Endodermal cell (in vitro differentiated cells): ENCODE data around the gene CNST. TPM values are rescaled to one million over a fixed set of nuclear protein-coding genes. Genes with fewer than 3 reads are reported as not detected.

Experiments
- DNase-seq: peaks from one replicate; pipeline ENCODE4 v3.0.0-alpha.2; 2017
- H3K27ac ChIP-seq: 2 replicates; pipeline ENCODE4 v1.5.1; 2013; ENCODE audit warnings: mild to moderate bottlenecking, low read depth, low read length, moderate library complexity
- H3K27me3 ChIP-seq: 2 replicates; pipeline ENCODE4 v1.6.1; 2013; ENCODE audit warnings: mild to moderate bottlenecking, low read length, moderate library complexity; ENCODE audit not compliant: insufficient read depth, control insufficient read depth, poor library complexity, severe bottlenecking
- H3K36me3 ChIP-seq: 2 replicates; pipeline ENCODE4 v1.7.0; 2013; ENCODE audit warnings: mild to moderate bottlenecking, low read length, moderate library complexity; ENCODE audit not compliant: control insufficient read depth, insufficient read depth
- H3K4me1 ChIP-seq: one replicate; pipeline ENCODE4 v1.7.0; 2013; ENCODE audit warnings: low read length; ENCODE audit not compliant: control insufficient read depth, insufficient read depth
- H3K4me3 ChIP-seq: 2 replicates; pipeline ENCODE4 v1.5.1; 2013; ENCODE audit warnings: mild to moderate bottlenecking, low read length, moderate library complexity
- H3K9ac ChIP-seq: 2 replicates; pipeline ENCODE4 v1.6.1; 2013; ENCODE audit warnings: mild to moderate bottlenecking, low read length, moderate library complexity; ENCODE audit not compliant: poor library complexity, severe bottlenecking; ENCODE audit errors: extremely low read depth
- H3K9me3 ChIP-seq: 2 replicates; pipeline ENCODE4 v1.6.1; 2013; ENCODE audit warnings: mild to moderate bottlenecking, low read length, moderate library complexity; ENCODE audit not compliant: control insufficient read depth
- H3K27ac Mint-ChIP-seq: 2 replicates; pipeline ENCODE4 v1.8.0; 2020; ENCODE audit warnings: mixed read lengths
- H3K27me3 Mint-ChIP-seq: 2 replicates; pipeline ENCODE4 v1.8.0; 2021; ENCODE audit warnings: mild to moderate bottlenecking, mixed read lengths; ENCODE audit not compliant: insufficient read depth
- H3K36me3 Mint-ChIP-seq: 2 replicates; pipeline ENCODE4 v1.8.0; 2020; ENCODE audit warnings: low read depth, mixed read lengths
- H3K4me1 Mint-ChIP-seq: 2 replicates; pipeline ENCODE4 v1.8.0; 2020; ENCODE audit warnings: mixed read lengths
- H3K4me3 Mint-ChIP-seq: 2 replicates; pipeline ENCODE4 v1.8.0; 2020; ENCODE audit warnings: mild to moderate bottlenecking, moderate library complexity, mixed read lengths
- H3K9me3 Mint-ChIP-seq: 2 replicates; pipeline ENCODE4 v1.8.0; 2020; ENCODE audit warnings: mild to moderate bottlenecking, mixed read lengths
- CTCF ChIP-seq: fragments of 200-600 bp; sonication (generic); conservative IDR thresholded peaks from 2 replicates; pipeline ENCODE4 v1.5.0; 2021; ENCODE audit warnings: antibody characterized with exemption, mild to moderate bottlenecking
- WGBS, 2 experiments: methylation state at CpG; one replicate each; pipeline versions ENCODE4 v1.1.5 to v1.1.7; 2013; ENCODE audit warnings: missing lambda C conversion rate in 2 of 2, mixed read lengths in 1 of 2; ENCODE audit not compliant: insufficient coverage in 1 of 2, insufficient read length in 1 of 2; 5-methylcytosine and 5-hydroxymethylcytosine counted together
- total RNA-seq, 2 donors: library from RNA; stranded (reverse); fragmentation: NEBNext Ultra II Directional in 1 of 2; extraction: Animal tissue kit (Norgen Biotek cat#: 25700) in 1 of 2; gene quantifications; 2 replicates in 1 of 2; 3 replicates in 1 of 2; pipeline ENCODE4 v1.2.1, GENCODE V29; 2021

Gene CNST
- total RNA-seq, 2 donors from 2014 or later, result 14.7 to 20.3 TPM

- H3K4me3 ChIP-seq, result no peak overlapping the region
These were observed 16.2 kb downstream of the CNST start for GRCh38 chr1:246582301-246583055.

GRCh38 chr1:246583056-246583440 is 16.8 kb downstream of the CNST start:
- Histone ChIP-seq H3K9ac (no peak overlapping the region), H3K4me3 (no peak overlapping the region), H3K4me1 (no peaks in the 10 kb centered on the region), H3K27ac (peak overlapping the region; percentile 93), H3K27me3 (no peaks in the 10 kb centered on the region), H3K36me3 (no peaks in the 10 kb centered on the region), H3K9me3 (no peaks in the 10 kb centered on the region)
- no peak for TF ChIP-seq CTCF
- H3K36me3 Mint-ChIP-seq, result peaks cover 8% of the 10 kb centered on the region
- H3K27me3 Mint-ChIP-seq, result no peaks in the 10 kb centered on the region
- H3K4me3 Mint-ChIP-seq, result no peak overlapping the region
- no peak overlapping the region for H3K27ac Mint-ChIP-seq
- peaks cover under 1% of the 10 kb centered on the region for H3K9me3 Mint-ChIP-seq
- peaks cover 13% of the 10 kb centered on the region for H3K4me1 Mint-ChIP-seq
- DNase-seq, result no peak
- WGBS, 2 experiments, result 82% methylated on average over 1 of the region's 2 CpGs; no CpG with 5 or more reads in 1 of the 2 experiments

More at GRCh38 chr1:246582301-246583055, 16.2 kb downstream of the CNST start:
- Histone ChIP-seq H3K9me3 (no peaks in the 10 kb centered on the region), H3K27me3 (no peaks in the 10 kb centered on the region), H3K36me3 (no peaks in the 10 kb centered on the region), H3K4me1 (no peaks in the 10 kb centered on the region), H3K9ac (no peak overlapping the region), H3K27ac (peak overlapping the region; percentile 93)
- Mint-ChIP-seq H3K9me3 (no peaks in the 10 kb centered on the region), H3K4me3 (no peak overlapping the region), H3K36me3 (peaks cover 8% of the 10 kb centered on the region), H3K4me1 (peaks cover 13% of the 10 kb centered on the region), H3K27me3 (no peaks in the 10 kb centered on the region), H3K27ac (peak overlapping the region; percentile 38)
- DNase-seq, result no peak
- 83 to 94% methylated on average over 8 to 17 of the region's 17 CpGs for whole genome bisulfite sequencing, 2 experiments
- TF ChIP-seq CTCF, result no peak

- peaks cover 2% of the 10 kb centered on the region for H3K9me3 Mint-ChIP-seq
These were observed 17.4 kb downstream of the CNST start for GRCh38 chr1:246583448-246584185.

More at GRCh38 chr1:246583448-246584185, 17.4 kb downstream of the CNST start:
- Histone ChIP-seq H3K9me3 (no peaks in the 10 kb centered on the region), H3K9ac (no peak overlapping the region), H3K4me1 (no peaks in the 10 kb centered on the region), H3K27ac (peak overlapping the region; percentile 93), H3K27me3 (no peaks in the 10 kb centered on the region), H3K4me3 (no peak overlapping the region), H3K36me3 (no peaks in the 10 kb centered on the region)
- Mint-ChIP-seq H3K27ac (no peak overlapping the region), H3K4me3 (no peak overlapping the region), H3K36me3 (peaks cover 8% of the 10 kb centered on the region), H3K4me1 (peaks cover 13% of the 10 kb centered on the region), H3K27me3 (no peaks in the 10 kb centered on the region)
- 93 to 100% methylated on average over 1 to 5 of the region's 6 CpGs for WGBS, 2 experiments
- TF ChIP-seq CTCF, result no peak
- DNase-seq, result no peak
